KOPT-K1 (cell line): ENCODE measurements around the gene DCST2.

Source experiments
- H3K27ac ChIP-seq: fragments of 200-600 bp; sonication (generic); 2 replicates; pipeline ENCODE4 v1.5.1; 2016; ENCODE audit warnings: antibody characterized with exemption, mild to moderate bottlenecking, low read depth, low read length; ENCODE audit not compliant: poor library complexity, severe bottlenecking
- H3K36me3 ChIP-seq: fragments of 200-600 bp; sonication (generic); 2 replicates; pipeline ENCODE4 v1.5.1; 2017; ENCODE audit warnings: antibody characterized with exemption, mild to moderate bottlenecking, low read length, moderate library complexity; ENCODE audit not compliant: insufficient read depth
- H3K9me3 ChIP-seq: fragments of 200-600 bp; sonication (generic); 2 replicates; pipeline ENCODE4 v1.5.1; 2017; ENCODE audit warnings: antibody characterized with exemption, low read length, mild to moderate bottlenecking; ENCODE audit not compliant: insufficient read depth, poor library complexity, severe bottlenecking

The DCST2 gene

DNA sequence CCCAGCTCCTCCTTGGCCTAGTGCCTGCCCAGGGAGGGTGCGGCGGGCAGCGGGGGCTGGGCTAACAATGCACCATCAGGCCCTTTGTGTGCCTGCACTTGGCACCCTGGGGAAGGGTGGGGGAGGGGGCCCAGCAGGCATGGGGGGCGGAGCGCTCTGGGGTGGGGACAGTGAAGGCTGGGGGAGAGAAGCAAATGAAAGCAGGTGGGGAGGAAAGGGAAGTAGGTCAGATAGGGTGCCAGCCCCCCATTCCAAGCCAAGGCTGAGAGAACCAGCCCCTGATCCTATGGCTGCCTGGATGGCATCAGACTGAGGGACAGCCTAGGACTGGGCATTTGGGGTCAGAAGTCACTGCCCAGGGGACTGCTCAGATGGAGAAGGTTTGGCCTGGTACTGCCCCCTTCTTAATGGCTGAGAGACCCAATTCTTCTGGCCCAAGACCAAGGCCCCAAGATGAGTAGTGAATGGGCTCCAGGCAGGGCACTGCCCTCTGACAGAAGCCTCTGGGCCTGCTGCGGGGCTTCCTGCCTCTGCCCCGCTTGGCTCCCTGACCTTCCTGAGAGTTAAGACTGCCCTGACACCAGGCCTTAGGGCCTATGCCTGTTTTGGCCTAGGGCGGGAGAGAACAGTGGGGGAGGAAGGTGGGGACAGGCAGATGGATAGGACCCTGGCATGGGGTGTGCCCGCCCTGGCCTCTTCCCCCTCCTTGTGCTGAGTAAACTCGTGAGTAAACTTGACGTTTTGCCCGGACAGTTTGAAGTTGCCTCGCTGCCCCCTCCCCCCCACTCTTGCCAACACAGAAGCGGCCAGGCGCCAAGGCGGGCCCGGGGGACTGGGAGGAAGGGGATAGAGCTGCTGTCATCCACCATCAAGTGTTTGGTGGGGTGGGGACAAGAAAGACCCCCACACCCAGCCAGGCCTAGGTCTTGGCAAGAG is 28.2 kb downstream of the DCST2 start:
- H3K9me3 ChIP-seq, result no peaks in the 10 kb centered on the region
- no peaks in the 10 kb centered on the region for H3K36me3 ChIP-seq
- H3K27ac ChIP-seq, result no peak overlapping the region

DNA sequence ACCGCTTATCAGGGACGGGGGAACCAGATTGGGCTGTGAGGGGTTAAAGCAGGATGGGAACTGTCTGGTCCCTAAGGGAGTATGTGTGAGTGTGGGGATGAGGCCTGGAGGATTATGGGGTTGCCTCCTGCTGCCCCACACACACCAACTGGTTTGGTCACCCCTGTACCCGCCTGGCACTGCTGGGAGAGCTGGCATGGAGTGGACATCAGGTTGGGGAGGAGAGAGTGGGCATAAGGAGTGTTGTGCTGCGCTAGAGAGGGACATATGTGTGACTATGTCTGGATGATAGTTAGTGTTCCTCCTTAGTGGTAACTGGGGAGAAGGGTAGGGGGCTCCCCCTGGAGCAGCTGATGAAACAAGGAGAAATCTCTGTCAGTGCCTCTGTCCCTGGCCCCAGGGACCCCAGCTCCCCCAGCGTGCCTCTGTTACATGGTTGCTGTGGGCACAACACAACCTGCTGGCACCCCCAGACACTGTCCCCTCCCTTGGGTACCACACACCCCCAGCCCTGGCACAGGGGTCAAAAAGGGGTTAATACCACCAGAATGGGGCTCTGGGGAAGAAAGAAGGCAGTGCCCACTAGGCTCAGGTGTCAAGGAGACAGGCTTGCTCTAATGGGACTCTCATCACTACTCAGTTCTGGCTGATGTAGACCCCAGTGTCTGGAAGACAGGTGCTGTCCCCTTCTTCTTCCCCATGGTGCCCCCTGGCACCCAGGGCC is 29.1 kb downstream of the DCST2 start:
- H3K36me3 ChIP-seq, result no peaks in the 10 kb centered on the region
- H3K27ac ChIP-seq, result no peak overlapping the region
- no peaks in the 10 kb centered on the region for H3K9me3 ChIP-seq

DNA sequence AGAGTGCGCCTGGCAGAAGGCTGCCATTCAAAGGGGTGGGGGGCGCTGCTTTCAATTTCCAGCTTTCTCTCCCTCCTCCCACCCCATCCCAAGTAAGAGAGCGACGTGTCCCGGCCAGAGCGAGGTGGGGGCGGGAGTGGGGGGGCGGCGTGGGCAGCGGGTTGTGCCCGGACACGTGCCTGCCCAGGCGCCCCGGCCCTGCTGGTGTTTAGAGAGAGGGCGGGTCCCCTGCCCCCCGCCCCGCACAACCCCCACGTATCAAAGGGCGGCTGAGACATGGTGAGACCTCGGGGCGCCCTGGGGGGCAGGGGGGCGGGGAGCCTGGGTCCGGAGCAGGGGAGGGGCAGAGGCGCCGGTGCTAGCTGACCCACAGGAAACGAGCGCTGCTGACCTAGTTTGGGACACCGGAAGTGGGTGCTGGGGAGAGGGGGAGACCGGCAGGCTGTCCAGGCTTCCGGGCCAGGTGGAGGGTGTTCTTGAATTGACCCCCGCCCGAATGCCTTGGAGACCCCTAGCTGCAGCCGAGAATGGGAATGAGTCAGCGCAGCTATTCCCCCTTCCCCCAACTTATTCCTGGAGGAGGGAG is 29.7 kb downstream of the DCST2 start:
- Histone ChIP-seq H3K36me3 (no peaks in the 10 kb centered on the region), H3K27ac (no peak overlapping the region), H3K9me3 (no peaks in the 10 kb centered on the region)

DNA sequence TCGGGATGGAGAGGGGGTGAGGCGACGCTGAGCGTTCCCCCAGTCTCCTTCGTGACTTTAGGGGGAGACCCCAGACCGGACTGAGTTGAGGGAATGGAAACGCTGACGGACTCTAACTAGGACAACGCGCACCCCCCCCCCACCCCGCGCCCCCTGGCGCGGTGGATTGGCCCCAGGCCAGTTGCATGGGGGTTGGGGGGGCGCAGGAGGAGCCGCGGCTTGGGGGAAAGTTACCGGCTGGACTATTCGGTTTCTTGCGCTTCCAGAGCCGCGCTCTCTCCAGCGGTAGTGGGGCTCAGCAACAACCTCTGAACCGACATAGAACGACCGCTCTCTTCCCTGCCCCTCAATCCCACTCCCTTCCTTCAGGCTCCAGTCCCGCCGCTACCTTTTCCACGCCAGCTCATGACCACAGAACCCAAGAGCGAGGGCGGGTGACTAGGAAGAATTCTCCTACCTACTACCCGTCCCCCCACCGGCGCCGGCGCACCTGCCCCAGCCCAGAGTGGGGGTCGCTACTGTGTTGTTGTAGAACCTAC is 30.3 kb downstream of the DCST2 start:
- no peak overlapping the region for H3K27ac ChIP-seq
- H3K9me3 ChIP-seq, result no peaks in the 10 kb centered on the region
- no peaks in the 10 kb centered on the region for H3K36me3 ChIP-seq

DNA sequence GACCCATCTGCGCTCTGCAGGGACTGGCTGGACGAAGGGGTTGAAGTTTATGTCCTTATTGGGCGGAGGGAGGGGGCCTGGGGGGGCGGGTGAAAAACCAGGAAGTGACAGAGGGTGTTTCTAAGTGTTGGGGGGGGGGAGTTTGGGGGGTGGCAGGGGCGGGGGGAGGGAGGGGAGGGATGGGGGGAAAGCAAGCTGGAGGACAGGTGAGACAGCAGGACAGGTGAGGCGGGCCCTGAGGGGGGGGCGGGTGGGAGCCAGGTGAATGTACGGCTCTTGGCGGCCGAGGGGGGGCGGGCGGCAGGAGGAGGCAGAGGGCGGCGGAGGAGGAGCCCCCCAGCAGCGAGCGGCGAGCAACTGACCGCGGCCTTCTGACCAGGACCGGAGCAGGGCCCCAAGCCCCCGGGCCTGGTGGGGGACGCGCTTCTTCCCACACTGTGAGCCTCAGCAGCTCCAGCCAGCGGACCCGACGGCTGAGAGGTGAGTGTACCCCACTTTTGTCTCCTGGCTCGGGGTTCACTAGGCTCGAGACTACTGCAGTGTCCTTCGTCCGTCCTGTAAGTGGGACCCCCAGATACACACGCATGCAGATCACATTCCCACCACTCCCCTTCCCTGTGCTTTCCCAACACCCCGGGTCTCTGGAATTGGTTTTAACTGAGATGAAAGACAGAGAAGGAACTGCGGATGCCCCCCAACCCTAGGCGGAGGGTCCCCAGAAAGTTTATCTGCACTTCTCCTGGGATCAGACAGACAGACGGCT is 30.9 kb downstream of the DCST2 start, which contains the start of gene ZBTB7B:
Gene ZBTB7B (plus strand): TSS at position 339 of the 763 bp plus-strand sequence. CDS start 11,859 bp downstream, outside the sequence.
- Histone ChIP-seq H3K27ac (no peak within 1 kb of the TSS), H3K36me3 (no peaks in the 10 kb centered on the region)

DNA sequence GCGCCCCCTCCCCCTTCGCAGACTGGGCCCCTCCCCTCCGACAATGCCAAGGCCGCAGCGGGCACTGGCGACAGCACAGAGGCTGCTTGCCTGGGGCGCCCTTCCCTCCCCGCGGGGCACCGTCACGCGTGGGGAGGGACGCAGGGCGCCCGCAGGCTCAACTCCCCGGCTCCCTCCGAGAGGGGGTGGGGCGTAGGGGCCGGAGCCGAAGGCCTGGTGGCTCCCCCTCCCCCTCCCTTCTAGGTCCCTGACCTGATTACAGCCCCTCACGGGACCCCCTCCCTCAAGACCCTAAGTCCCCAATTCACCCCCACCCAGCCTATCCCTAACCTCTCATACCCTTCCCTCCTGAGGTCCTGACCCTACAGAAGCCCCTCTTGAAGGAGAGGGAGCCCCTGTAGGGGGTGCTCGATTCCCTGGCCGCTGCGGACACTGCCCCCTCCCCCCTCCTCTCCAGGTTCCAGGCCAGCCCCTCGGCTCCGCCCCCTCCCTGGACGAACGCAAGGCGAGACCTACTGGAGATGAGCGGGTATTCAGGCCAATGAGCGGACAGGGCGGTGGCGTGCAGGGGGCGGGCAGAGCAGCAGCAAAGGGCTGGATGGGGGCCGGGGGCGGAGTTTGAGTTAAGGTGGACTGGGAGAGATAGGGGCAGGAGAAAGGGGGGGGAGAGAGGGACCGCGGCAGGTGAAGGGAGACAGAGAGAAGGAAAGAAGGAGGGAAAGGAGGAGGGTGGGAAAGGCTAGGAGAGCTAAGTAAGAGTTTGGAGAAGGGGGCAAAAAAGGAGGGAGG is 31.7 kb downstream of the DCST2 start:
- Histone ChIP-seq H3K27ac (no peak overlapping the region), H3K36me3 (no peaks in the 10 kb centered on the region), H3K9me3 (no peaks in the 10 kb centered on the region)

More for the DNA sequence above, 30.9 kb downstream of the DCST2 start, which contains the start of gene ZBTB7B:
- no peaks in the 10 kb centered on the region for H3K9me3 ChIP-seq

DNA sequence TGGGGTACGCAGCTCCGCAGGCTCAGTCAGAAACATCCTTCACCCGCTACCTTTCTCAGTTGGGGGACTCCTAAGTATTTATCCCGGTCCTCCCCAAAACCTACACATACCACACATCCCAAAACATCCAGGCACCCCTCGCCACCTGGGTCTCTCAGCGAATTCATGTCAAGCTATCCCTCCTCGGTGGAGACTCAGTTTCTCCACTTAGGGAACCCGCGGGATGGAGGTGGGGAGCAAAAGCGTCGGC is 32.2 kb downstream of the DCST2 start:
- H3K27ac ChIP-seq, result no peak overlapping the region
- H3K9me3 ChIP-seq, result no peaks in the 10 kb centered on the region
- H3K36me3 ChIP-seq, result no peaks in the 10 kb centered on the region

DNA sequence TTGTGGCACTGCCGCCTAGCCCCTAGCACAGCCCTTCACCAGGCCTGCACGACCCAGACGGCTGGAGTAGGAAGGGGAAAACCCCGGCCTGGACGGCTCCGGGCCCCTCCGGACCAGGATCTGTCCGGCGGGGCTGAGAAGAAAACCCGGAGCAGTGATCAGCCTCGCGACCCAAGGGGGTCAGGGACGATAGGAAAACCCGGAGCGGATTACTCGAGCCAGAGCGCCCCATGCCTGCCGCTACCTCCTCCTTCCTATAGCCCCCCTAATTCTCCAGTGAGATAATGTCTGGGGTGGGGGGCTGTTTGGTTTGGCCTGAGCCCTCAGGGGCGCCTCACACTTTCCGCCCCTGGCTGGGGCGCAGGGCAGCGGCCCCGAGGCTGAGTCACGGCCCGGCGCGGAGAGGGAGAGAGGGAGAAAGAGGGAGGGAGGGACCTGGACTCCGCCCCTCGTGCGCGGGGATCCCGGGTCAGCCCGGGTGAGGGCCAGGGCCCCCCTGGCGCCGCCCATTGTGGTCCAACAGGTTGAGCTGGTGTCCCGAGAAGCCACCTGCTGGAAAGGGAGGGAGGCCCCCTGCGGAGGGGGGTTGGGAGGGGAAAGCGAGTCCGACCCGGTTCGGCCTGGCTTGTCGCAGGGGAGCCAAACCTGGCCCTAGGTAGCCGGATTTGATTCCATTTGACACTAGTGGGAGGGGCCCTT is 32.7 kb downstream of the DCST2 start:
- no peaks in the 10 kb centered on the region for H3K36me3 ChIP-seq
- H3K27ac ChIP-seq, result no peak overlapping the region

DNA sequence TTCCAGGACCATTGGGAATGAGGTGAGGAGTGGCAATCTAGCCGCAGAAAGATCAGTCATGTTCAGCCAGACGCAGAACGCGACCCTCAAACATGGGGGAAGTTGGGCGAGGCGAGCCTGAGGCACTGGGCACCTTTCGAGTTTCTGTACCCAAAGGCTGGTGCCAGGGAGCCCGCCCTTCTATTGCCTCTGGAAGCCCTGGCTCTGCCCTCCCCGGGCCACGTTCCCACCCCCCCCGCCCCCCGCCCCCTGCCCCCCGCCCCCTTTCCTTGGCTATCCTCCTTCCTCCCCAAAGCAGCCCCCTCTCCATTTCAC is 33.2 kb downstream of the DCST2 start:
- Histone ChIP-seq H3K27ac (no peak overlapping the region), H3K9me3 (no peaks in the 10 kb centered on the region)

More for the DNA sequence above, 32.7 kb downstream of the DCST2 start:
- H3K9me3 ChIP-seq, result no peaks in the 10 kb centered on the region

DNA sequence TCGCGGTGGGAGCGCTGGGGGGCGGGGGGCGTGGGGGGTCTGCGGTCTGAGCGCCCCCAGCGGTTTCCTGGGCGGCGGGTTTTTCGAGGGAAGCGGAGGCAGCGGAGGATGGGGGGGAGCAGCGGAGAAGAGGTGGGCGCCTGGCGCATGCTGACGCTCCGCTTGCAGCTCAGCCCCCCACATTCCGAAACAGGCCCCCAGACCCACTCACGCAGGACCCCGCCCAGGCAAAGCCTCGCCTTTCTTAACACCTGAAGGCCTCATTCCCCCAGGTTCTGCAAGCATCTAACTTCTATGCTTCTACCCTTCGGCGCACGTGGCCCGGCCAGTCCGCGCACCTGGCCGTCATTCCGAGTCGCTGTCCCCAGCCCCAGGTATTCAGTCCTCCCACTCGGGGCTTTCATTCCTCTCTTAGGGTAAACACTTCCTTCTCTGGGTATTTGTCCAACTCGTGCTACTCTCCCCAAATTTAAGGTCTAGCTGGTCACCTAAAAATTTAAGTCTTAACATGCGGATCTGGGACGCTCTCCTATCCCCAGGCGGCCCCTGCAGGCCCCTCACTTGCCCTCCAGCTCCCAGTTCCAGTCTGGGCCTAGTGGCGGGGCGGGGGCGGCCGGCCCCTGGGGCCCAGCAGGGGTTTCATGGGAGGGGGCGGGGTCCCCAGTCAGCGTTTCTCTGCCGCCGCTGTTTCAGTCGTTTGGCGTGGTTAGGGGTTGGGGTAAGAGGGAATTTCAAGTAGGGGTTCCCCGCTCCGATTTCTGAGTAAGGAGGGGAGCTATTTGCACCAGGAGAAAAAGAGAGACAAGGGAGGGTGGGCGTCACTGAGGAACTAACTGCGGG is 33.8 kb downstream of the DCST2 start:
- no peaks in the 10 kb centered on the region for H3K9me3 ChIP-seq
- H3K36me3 ChIP-seq, result no peaks in the 10 kb centered on the region
- H3K27ac ChIP-seq, result no peak overlapping the region

More for the DNA sequence above, 33.2 kb downstream of the DCST2 start:
- H3K36me3 ChIP-seq, result no peaks in the 10 kb centered on the region

DNA sequence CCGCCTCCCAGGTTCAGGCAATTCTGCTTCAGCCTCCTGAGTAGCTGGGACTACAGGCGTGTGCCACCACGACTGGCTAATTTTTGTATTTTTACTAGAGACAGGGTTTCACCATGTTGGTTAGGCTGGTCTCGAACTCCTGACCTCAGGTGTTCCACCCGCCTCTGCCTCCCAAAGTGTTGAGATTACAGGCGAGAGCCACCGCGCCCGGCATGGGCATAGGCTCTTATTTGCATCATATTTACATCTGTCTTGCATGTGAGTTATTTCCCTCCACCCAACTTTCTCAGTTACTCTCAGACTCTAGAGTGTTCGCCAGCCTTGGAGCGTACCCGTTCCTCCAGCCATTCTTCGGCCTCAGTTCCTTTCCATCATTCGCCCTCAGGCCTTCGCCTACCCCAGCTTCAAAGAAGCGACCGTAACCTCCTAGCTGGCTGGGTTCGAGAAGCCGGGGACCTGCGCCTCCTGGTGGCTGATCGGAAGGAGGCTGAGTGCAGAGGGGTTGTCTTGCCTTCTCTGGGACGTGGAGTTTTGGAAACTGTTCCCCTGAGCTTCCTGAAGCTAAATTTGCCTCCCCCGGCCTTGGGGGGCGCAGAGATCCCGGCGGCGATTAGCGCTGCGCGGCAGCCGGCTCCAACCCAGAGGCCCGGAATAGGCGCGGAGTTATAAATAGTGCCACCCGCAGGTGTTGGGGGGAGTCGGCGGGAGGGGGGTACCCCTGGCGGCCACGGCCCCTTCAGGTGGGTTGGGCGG is 34.6 kb downstream of the DCST2 start:
- Histone ChIP-seq H3K9me3 (no peaks in the 10 kb centered on the region), H3K27ac (no peak overlapping the region), H3K36me3 (no peaks in the 10 kb centered on the region)

DNA sequence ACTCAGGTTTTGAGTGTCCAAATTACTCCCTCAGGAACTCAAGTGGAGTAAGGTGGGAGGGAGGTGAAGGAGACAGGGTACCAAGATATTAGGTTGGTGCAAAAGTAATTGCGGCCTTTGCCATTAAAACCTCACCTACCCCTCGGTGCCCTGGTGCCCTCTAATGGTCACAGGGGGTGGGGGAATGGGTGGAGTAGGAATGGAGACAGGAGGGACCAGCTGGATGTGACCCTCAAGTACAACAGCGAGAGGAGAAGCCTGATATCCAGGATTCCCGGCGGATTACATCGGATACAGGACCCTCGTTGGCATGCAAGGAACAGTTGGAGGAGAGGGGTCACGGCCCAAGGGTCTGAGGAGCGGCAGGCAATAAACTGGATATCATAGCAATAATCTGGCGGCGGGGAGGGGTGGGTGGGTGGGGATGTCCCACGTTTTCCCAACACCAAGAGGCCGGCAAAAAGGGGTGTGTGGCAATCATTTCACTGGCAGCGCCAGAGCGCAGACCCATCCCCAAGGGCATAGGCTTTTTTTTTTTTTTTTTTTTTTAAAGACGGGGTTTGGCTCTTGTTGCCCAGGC is 35.3 kb downstream of the DCST2 start:
- Histone ChIP-seq H3K27ac (no peak overlapping the region), H3K9me3 (no peaks in the 10 kb centered on the region), H3K36me3 (no peaks in the 10 kb centered on the region)
